Colon (tissue), 2 donors: ENCODE results near the gene CPTP.

ENCODE experiments used
- FAIRE-seq: peaks from 2 replicates; lab custom pipeline; 2012; peaks lifted over from hg19 to GRCh38; lab: Jason Lieb, UNC
- donor health status: control.
- donor health status: control.

CPTP gene

GRCh38 chr1:1351511-1352427, 27.2 kb downstream of the CPTP start:
- FAIRE-seq: no peak

GRCh38 chr1:1352786-1353388, 28.3 kb downstream of the CPTP start:
- no peak for FAIRE-seq

GRCh38 chr1:1353389-1354151, 29.0 kb downstream of the CPTP start:
- no peak for FAIRE-seq

GRCh38 chr1:1354271-1355247, 30.0 kb downstream of the CPTP start:
- no peak for FAIRE-seq

- no peak for FAIRE-seq
These were observed 30.8 kb downstream of the CPTP start for GRCh38 chr1:1355416-1355815.

GRCh38 chr1:1356166-1356795, 31.7 kb downstream of the CPTP start:
- no peak for FAIRE-seq

GRCh38 chr1:1356796-1357401, 32.3 kb downstream of the CPTP start:
- FAIRE-seq: no peak

GRCh38 chr1:1357871-1358432, 33.4 kb downstream of the CPTP start:
- no peak for FAIRE-seq

GRCh38 chr1:1358433-1359271, 34.0 kb downstream of the CPTP start, which contains the start of gene MXRA8:
TSS of gene MXRA8 (minus strand) at chr1:1358555. CDS start at chr1:1358504, 51 bp downstream.
- no peak for FAIRE-seq

- FAIRE-seq: no peak
These were observed 34.7 kb downstream of the CPTP start for GRCh38 chr1:1359308-1359663.

- no peak for FAIRE-seq
These were observed 35.3 kb downstream of the CPTP start for GRCh38 chr1:1359664-1360468.

GRCh38 chr1:1360506-1361169, 36.0 kb downstream of the CPTP start:
- FAIRE-seq: no peak

GRCh38 chr1:1361233-1361981, 36.8 kb downstream of the CPTP start:
- no peak for FAIRE-seq

- FAIRE-seq: no peak
These were observed 37.4 kb downstream of the CPTP start for GRCh38 chr1:1361982-1362423.

- FAIRE-seq: no peak
These were observed 39.7 kb downstream of the CPTP start for GRCh38 chr1:1364266-1364665.

GRCh38 chr1:1365875-1366698, 41.5 kb downstream of the CPTP start:
- no peak for FAIRE-seq
